H1 (cell line): ENCODE results near the gene NEK10. TPM values are rescaled to one million over a fixed set of nuclear protein-coding genes. Genes with fewer than 3 reads are reported as not detected.

Experiments
- CTCF ChIA-PET: fragments of 300-600 bp; sonication (Branson Sonifier 250); formaldehyde crosslinking; loops from one replicate; lab custom pipeline; 2021; ENCODE audit not compliant: partially characterized antibody; lab: Charles Lee
- POLR2A ChIA-PET: fragments of 300-600 bp; sonication (Branson Sonifier 250); formaldehyde crosslinking; loops from one replicate; lab custom pipeline; 2021; ENCODE audit warnings: inconsistent platforms; ENCODE audit not compliant: partially characterized antibody; lab: Charles Lee
- DNase-seq, 2 experiments: peaks; one replicate each; pipeline versions ENCODE4 v3.0.0 to v3.0.0-alpha.2; 2010 to 2022; ENCODE audit warnings: low spot score in 2 of 2, low read depth in 1 of 2, mixed read lengths in 1 of 2
- FAIRE-seq: peaks from 2 replicates; lab custom pipeline; 2011; peaks lifted over from hg19 to GRCh38; lab: Jason Lieb, UNC
- H2AFZ ChIP-seq: 2 replicates; pipeline ENCODE4 v1.8.1; 2012; ENCODE audit warnings: low read length, inconsistent platforms
- H2AK5ac ChIP-seq: 2 replicates; pipeline ENCODE4 v1.6.1; 2013; ENCODE audit warnings: low read depth, low read length
- H2BK120ac ChIP-seq: replicated peaks from 2 replicates; pipeline ENCODE3; 2013; ENCODE audit warnings: low read depth, low read length, inconsistent platforms
- H2BK12ac ChIP-seq: 2 replicates; pipeline ENCODE4 v1.6.1; 2013; ENCODE audit warnings: low read depth, low read length
- H2BK15ac ChIP-seq: 2 replicates; pipeline ENCODE4 v1.6.1; 2013; ENCODE audit warnings: low read length
- H2BK20ac ChIP-seq: 2 replicates; pipeline ENCODE4 v1.6.1; 2013; ENCODE audit warnings: low read length
- H2BK5ac ChIP-seq: 2 replicates; pipeline ENCODE4 v1.6.1; 2013; ENCODE audit warnings: low read depth, low read length
- H3K14ac ChIP-seq: 2 replicates; pipeline ENCODE4 v1.6.1; 2013; ENCODE audit warnings: inconsistent platforms; ENCODE audit not compliant: insufficient read length
- H3K18ac ChIP-seq: 2 replicates; pipeline ENCODE4 v1.6.1; 2013; ENCODE audit warnings: low read length; ENCODE audit errors: extremely low read depth
- H3K23ac ChIP-seq: 2 replicates; pipeline ENCODE4 v1.6.1; 2013; ENCODE audit warnings: inconsistent platforms; ENCODE audit not compliant: insufficient read length
- H3K23me2 ChIP-seq: 2 replicates; pipeline ENCODE4 v1.6.1; 2013; ENCODE audit warnings: low read depth, low read length
- H3K27ac ChIP-seq: 2 replicates; pipeline ENCODE4 v1.6.1; 2011; ENCODE audit warnings: low read depth, low read length, inconsistent platforms
- H3K27me3 ChIP-seq, 4 experiments: replicated peaks in 1 of 4; 1 replicate in 1 of 4; 2 replicates in 3 of 4; pipeline versions ENCODE4 v1.6.1 to v1.8.1; 2011 to 2013; ENCODE audit warnings: low read length in 3 of 4, mild to moderate bottlenecking in 3 of 4, inconsistent platforms in 2 of 4, mixed read lengths in 2 of 4, moderate library complexity in 1 of 4; ENCODE audit not compliant: control insufficient read depth in 3 of 4, insufficient read depth in 3 of 4; ENCODE audit errors: extremely low read depth in 1 of 4
- H3K36me3 ChIP-seq, 4 experiments: 2 replicates each; pipeline versions ENCODE4 v1.6.1 to v1.8.1; 2011 to 2013; ENCODE audit warnings: mild to moderate bottlenecking in 4 of 4, low read length in 3 of 4, moderate library complexity in 2 of 4, control low read depth in 1 of 4, inconsistent platforms in 1 of 4; ENCODE audit not compliant: insufficient read depth in 4 of 4, control insufficient read depth in 2 of 4
- H3K4ac ChIP-seq: replicated peaks from 2 replicates; pipeline ENCODE3; 2013; ENCODE audit warnings: low read length, low read depth, mixed read lengths, inconsistent platforms; ENCODE audit not compliant: insufficient read length
- H3K4me1 ChIP-seq, 4 experiments: replicated peaks in 1 of 4; 1 replicate in 1 of 4; 2 replicates in 3 of 4; pipeline versions ENCODE4 v1.6.1 to v1.8.1; 2011 to 2013; ENCODE audit warnings: low read length in 3 of 4, inconsistent platforms in 2 of 4, mixed read lengths in 1 of 4; ENCODE audit not compliant: insufficient read depth in 4 of 4, control insufficient read depth in 3 of 4
- H3K4me2 ChIP-seq, 2 experiments: 2 replicates each; pipeline versions ENCODE4 v1.6.1 to v1.8.1; 2011 to 2013; ENCODE audit warnings: low read depth in 2 of 2, low read length in 2 of 2, control low read depth in 1 of 2, inconsistent platforms in 1 of 2, mild to moderate bottlenecking in 1 of 2; ENCODE audit not compliant: insufficient read depth in 1 of 2
- H3K4me3 ChIP-seq, 4 experiments: fragments of 200-600, 300-600 bp in 1 of 4; sonication (generic), shearing (Covaris generic), sonication (Bioruptor Twin) in 1 of 4; 2 replicates each; pipeline versions ENCODE4 v1.5.1 to v1.8.1; 2011 to 2016; ENCODE audit warnings: low read length in 4 of 4, low read depth in 3 of 4, control low read depth in 2 of 4, inconsistent platforms in 2 of 4, mild to moderate bottlenecking in 2 of 4, mixed read lengths in 1 of 4, moderate library complexity in 1 of 4; ENCODE audit not compliant: insufficient read depth in 2 of 4; ENCODE audit errors: extremely low read depth in 1 of 4
- H3K56ac ChIP-seq: replicated peaks from 2 replicates; pipeline ENCODE3; 2013; ENCODE audit warnings: low read depth, mild to moderate bottlenecking, mixed read lengths, low read length, inconsistent platforms; ENCODE audit not compliant: insufficient read length
- H3K79me1 ChIP-seq: 2 replicates; pipeline ENCODE4 v1.6.1; 2013; ENCODE audit warnings: low read depth, low read length, control low read depth
- H3K79me2 ChIP-seq, 2 experiments: 2 replicates each; pipeline versions ENCODE4 v1.6.1 to v1.8.1; 2012 to 2013; ENCODE audit warnings: low read length in 2 of 2, mild to moderate bottlenecking in 2 of 2, inconsistent platforms in 1 of 2; ENCODE audit not compliant: insufficient read depth in 2 of 2, control insufficient read depth in 1 of 2
- H3K9ac ChIP-seq, 4 experiments: replicated peaks in 1 of 4; 1 replicate in 1 of 4; 2 replicates in 3 of 4; pipeline versions ENCODE4 v1.6.1 to v1.8.1; 2011 to 2013; ENCODE audit warnings: low read depth in 3 of 4, low read length in 3 of 4, control low read depth in 2 of 4, mild to moderate bottlenecking in 2 of 4, moderate library complexity in 2 of 4, inconsistent platforms in 1 of 4; ENCODE audit errors: extremely low read depth in 1 of 4
- H3K9me3 ChIP-seq, 2 experiments: 2 replicates each; pipeline versions ENCODE4 v1.6.1 to v1.8.1; 2012 to 2013; ENCODE audit warnings: mild to moderate bottlenecking in 2 of 2, moderate library complexity in 2 of 2, control low read depth in 1 of 2, inconsistent platforms in 1 of 2, low read depth in 1 of 2, low read length in 1 of 2, mixed read lengths in 1 of 2; ENCODE audit not compliant: insufficient read depth in 2 of 2
- H4K20me1 ChIP-seq, 2 experiments: replicated peaks in 1 of 2; 2 replicates each; pipeline versions ENCODE3 to v1.8.1; 2011 to 2013; ENCODE audit warnings: inconsistent platforms in 2 of 2, low read length in 2 of 2, mild to moderate bottlenecking in 1 of 2; ENCODE audit not compliant: insufficient read depth in 2 of 2, control insufficient read depth in 1 of 2
- H4K5ac ChIP-seq: 2 replicates; pipeline ENCODE4 v1.6.1; 2013; ENCODE audit warnings: low read length, low read depth, mixed read lengths, inconsistent platforms; ENCODE audit not compliant: insufficient read length
- H4K8ac ChIP-seq: 2 replicates; pipeline ENCODE4 v1.8.0; 2013; ENCODE audit warnings: mild to moderate bottlenecking, moderate library complexity, low read length, inconsistent platforms; ENCODE audit not compliant: insufficient read depth; ENCODE audit errors: extremely low read depth
- H4K91ac ChIP-seq: replicated peaks from 2 replicates; pipeline ENCODE3; 2013; ENCODE audit warnings: low read length, mixed read lengths, inconsistent platforms; ENCODE audit not compliant: insufficient read length
- ATF3 ChIP-seq: IDR thresholded peaks from 2 replicates; pipeline ENCODE4 v1.6.1; 2011; ENCODE audit warnings: low read depth, mild to moderate bottlenecking, low read length; ENCODE audit not compliant: insufficient read depth
- BACH1 ChIP-seq: IDR thresholded peaks from 2 replicates; pipeline ENCODE4 v1.6.1; 2012; ENCODE audit warnings: low read length, improper control_type of control experiment
- FOSL1 ChIP-seq: IDR thresholded peaks from 2 replicates; pipeline ENCODE4 v1.6.1; 2011; ENCODE audit warnings: mild to moderate bottlenecking, low read depth, low read length, moderate library complexity; ENCODE audit not compliant: insufficient read depth
- MAFK ChIP-seq: IDR thresholded peaks from 2 replicates; pipeline ENCODE4 v1.6.1; 2012; ENCODE audit warnings: low read depth, mild to moderate bottlenecking, improper control_type of control experiment, low read length
- SUZ12 ChIP-seq: fragments of 200-600 bp; sonication (generic); IDR thresholded peaks from 2 replicates; pipeline ENCODE4 v1.6.1; 2012; ENCODE audit warnings: mild to moderate bottlenecking, inconsistent platforms, low read length, moderate library complexity, mixed read lengths
- TEAD4 ChIP-seq: IDR thresholded peaks from 2 replicates; pipeline ENCODE4 v1.6.1; 2012; ENCODE audit warnings: low read depth, low read length, inconsistent platforms, mixed read lengths
- WGBS, 2 experiments: shearing (Covaris generic) in 1 of 2; methylation state at CpG; one replicate each; pipeline versions ENCODE4 v1.1.6 to v1.1.7; 2013 to 2015; ENCODE audit warnings: low lambda C conversion rate in 2 of 2, mixed read lengths in 2 of 2, inconsistent platforms in 1 of 2, low coverage in 1 of 2, missing lambda C conversion rate in 1 of 2; ENCODE audit not compliant: insufficient replicate concordance in 2 of 2, insufficient coverage in 1 of 2, insufficient read length in 1 of 2; ENCODE audit errors: extremely low coverage in 1 of 2, missing lambda C conversion rate in 1 of 2; 5-methylcytosine and 5-hydroxymethylcytosine counted together
- polyA plus RNA-seq, 7 experiments: library from polyadenylated mRNA; depleted of rRNA in 3 of 7; stranded (reverse) in 5 of 7; unstranded in 2 of 7; fragments of >200 nt in 5 of 7; fragments of 200-250 nt in 2 of 7; gene quantifications; 1 replicate in 5 of 7; 2 replicates in 1 of 7; 4 replicates in 1 of 7; pipeline versions ENCODE4 v1.2.1 to v1.2.3, GENCODE V29; 2011 to 2013; ENCODE audit warnings: missing spikeins in 2 of 7, mixed read lengths in 2 of 7
- total RNA-seq: library from RNA; stranded (reverse); fragmentation: NEBNext Ultra II Directional; extraction: Animal tissue kit (Norgen Biotek cat#: 25700); gene quantifications from 2 replicates; pipeline ENCODE4 v1.2.1, GENCODE V29; 2021

NEK10 gene
- total and polyA plus RNA-seq, 2 of the 8 experiments (the other 6 are each of a cell fraction or from before 2014, with no cell fraction given), result 0.18 to 0.50 TPM

- Histone ChIP-seq H2AFZ (no peak overlapping the region), H3K9me3 (no peaks in the 10 kb centered on the region), H2BK20ac (no peak overlapping the region), H2AK5ac (no peak overlapping the region), H4K20me1 (no peaks in the 10 kb centered on the region), H3K27ac (no peak overlapping the region), H2BK120ac (no peak overlapping the region), H2BK5ac (no peak overlapping the region), H3K9ac (no peak overlapping the region), H2BK15ac (no peak overlapping the region), H3K23me2 (no peaks in the 10 kb centered on the region), H3K4ac (no peak overlapping the region), H3K4me1 (no peaks in the 10 kb centered on the region), H2BK12ac (no peak overlapping the region), H3K23ac (no peak overlapping the region), H3K18ac (no peak overlapping the region), H4K8ac (no peak overlapping the region), H3K79me1 (no peaks in the 10 kb centered on the region), H3K36me3 (no peaks in the 10 kb centered on the region), H3K56ac (no peak overlapping the region), H3K4me2 (no peak overlapping the region), H3K4me3 (no peak overlapping the region), H4K91ac (no peak overlapping the region), H3K27me3 (no peaks in the 10 kb centered on the region)
- ChIA-PET CTCF (interaction anchor here (0.8 to 1.0 kb wide), 2 partner anchors 9 to 28 kb away, joined by 3 read pairs; no protein-coding TSS in a partner anchor), POLR2A (no interaction called here)
- FAIRE-seq, result no peak
- no peak for DNase-seq
- 77% methylated on average over 1 of the region's 1 CpG; no CpG with 5 or more reads in 1 of the 2 experiments for WGBS, 2 experiments
- no peak for TF ChIP-seq ATF3
- peak; percentile 50 for TF ChIP-seq MAFK
- no peak for TF ChIP-seq TEAD4
- TF ChIP-seq SUZ12, result no peak
- peak; percentile 62; the same call in 1 of the 2 replicates for TF ChIP-seq BACH1
- TF ChIP-seq FOSL1, result no peak
- TF ChIP-seq, all 59 proteins: peak for 2
- H3K79me2 ChIP-seq, result no peaks in the 10 kb centered on the region
- H3K14ac ChIP-seq, result no peak overlapping the region
- no peak overlapping the region for H4K5ac ChIP-seq
These were observed 254.5 kb downstream of the NEK10 start for GRCh38 chr3:27114684-27115083.
